Adrenal gland (tissue), 5 donors: ENCODE data around the gene ATXN1.

Source experiments
- POLR2A ChIP-seq, 2 donors: fragments of 450-650 bp; IDR thresholded peaks; one replicate each; pipeline ENCODE4 v1.6.1; 2017; ENCODE audit warnings: antibody characterized with exemption in 2 of 2, mild to moderate bottlenecking in 2 of 2, moderate library complexity in 1 of 2
- TF ChIP-seq, protein P1 (sequence below), 6 experiments: fragments of 450-650 bp in 4 of 6; fragments of 200-600 bp in 2 of 6; sonication (generic) in 1 of 6; IDR thresholded peaks; 1 replicate in 5 of 6; 2 replicates in 1 of 6; pipeline versions ENCODE4 v1.5.1 to v1.8.0; 2016 to 2021; ENCODE audit warnings: antibody characterized with exemption in 6 of 6, mild to moderate bottlenecking in 2 of 6, moderate library complexity in 1 of 6
- donor health status: DM: no; HTN: no; CAD: no.

DNA sequence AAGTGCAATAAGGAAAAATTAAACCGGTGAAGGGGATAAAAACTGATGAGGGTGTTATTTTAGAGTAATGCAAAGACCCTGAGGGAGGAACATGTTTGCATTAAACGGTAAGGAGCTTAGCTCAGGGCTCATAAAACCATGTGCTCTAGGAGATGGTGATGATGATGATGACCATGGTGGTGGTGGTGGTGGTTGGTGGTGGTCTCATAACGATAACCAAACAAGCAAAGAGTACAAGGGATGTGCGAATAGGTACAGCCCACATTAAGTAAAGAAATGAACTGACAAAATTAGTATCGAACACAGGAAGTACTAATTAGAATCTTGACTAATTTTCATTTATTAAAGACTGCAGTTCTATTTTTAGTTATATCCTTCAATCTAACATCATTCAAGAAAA lies 139.1 kb downstream of the ATXN1 start:
- TF ChIP-seq, protein P1, sequence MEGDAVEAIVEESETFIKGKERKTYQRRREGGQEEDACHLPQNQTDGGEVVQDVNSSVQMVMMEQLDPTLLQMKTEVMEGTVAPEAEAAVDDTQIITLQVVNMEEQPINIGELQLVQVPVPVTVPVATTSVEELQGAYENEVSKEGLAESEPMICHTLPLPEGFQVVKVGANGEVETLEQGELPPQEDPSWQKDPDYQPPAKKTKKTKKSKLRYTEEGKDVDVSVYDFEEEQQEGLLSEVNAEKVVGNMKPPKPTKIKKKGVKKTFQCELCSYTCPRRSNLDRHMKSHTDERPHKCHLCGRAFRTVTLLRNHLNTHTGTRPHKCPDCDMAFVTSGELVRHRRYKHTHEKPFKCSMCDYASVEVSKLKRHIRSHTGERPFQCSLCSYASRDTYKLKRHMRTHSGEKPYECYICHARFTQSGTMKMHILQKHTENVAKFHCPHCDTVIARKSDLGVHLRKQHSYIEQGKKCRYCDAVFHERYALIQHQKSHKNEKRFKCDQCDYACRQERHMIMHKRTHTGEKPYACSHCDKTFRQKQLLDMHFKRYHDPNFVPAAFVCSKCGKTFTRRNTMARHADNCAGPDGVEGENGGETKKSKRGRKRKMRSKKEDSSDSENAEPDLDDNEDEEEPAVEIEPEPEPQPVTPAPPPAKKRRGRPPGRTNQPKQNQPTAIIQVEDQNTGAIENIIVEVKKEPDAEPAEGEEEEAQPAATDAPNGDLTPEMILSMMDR (IDR thresholded peaks at IDR 0.05): no peak
- no peak for TF ChIP-seq POLR2A (IDR thresholded peaks at IDR 0.05)
